IMR-90 (cell line): ENCODE results near the gene LYZL2. TPM values are rescaled to one million over a fixed set of nuclear protein-coding genes. Genes with fewer than 3 reads are reported as not detected.

Experiments
- ATAC-seq: fragments of 200-7000 bp; cut with Tn5 transposase; 2 replicates; pipeline ENCODE4 v1.9.1; 2020; ENCODE audit warnings: low read depth, mild to moderate bottlenecking, moderate library complexity
- BruUV-seq: library from RNA; stranded (reverse); fragments of 400-500 nt; replicated peaks from 2 replicates; lab custom pipeline; 2021; lab: Mats Ljungman, UMichigan
- CTCF ChIA-PET: fragments of 300-600 bp; formaldehyde crosslinking; extraction: SDS; loops from one replicate; lab custom pipeline; 2021; ENCODE audit warnings: antibody characterized with exemption; lab: Yijun Ruan, JAX
- POLR2A ChIA-PET: fragments of 300-600 bp; sonication (Branson Sonifier 250); formaldehyde crosslinking; loops from one replicate; lab custom pipeline; 2022; ENCODE audit warnings: antibody characterized with exemption; ENCODE audit not compliant: unreplicated experiment; lab: Charles Lee
- DNase-seq: peaks from one replicate; pipeline ENCODE4 v3.0.0; 2013
- H2AFZ ChIP-seq: replicated peaks from 2 replicates; pipeline ENCODE3; 2013; ENCODE audit warnings: low read length, mild to moderate bottlenecking; ENCODE audit not compliant: poor library complexity
- H2AK5ac ChIP-seq: 2 replicates; pipeline ENCODE4 v1.6.1; 2013; ENCODE audit warnings: low read depth, low read length, inconsistent platforms
- H2AK9ac ChIP-seq: replicated peaks from 2 replicates; pipeline ENCODE3; 2013; ENCODE audit warnings: mild to moderate bottlenecking, low read depth, low read length, moderate library complexity; ENCODE audit not compliant: poor library complexity
- H2BK120ac ChIP-seq: 2 replicates; pipeline ENCODE4 v1.6.1; 2013; ENCODE audit warnings: low read depth, low read length, inconsistent platforms
- H2BK15ac ChIP-seq: 3 replicates; pipeline ENCODE4 v1.6.1; 2013; ENCODE audit warnings: low read depth, low read length, inconsistent platforms
- H2BK20ac ChIP-seq: 2 replicates; pipeline ENCODE4 v1.6.1; 2013; ENCODE audit warnings: low read depth, mild to moderate bottlenecking, inconsistent platforms, low read length, moderate library complexity
- H2BK5ac ChIP-seq: 2 replicates; pipeline ENCODE4 v1.6.1; 2013; ENCODE audit warnings: mild to moderate bottlenecking, low read depth, low read length, inconsistent platforms; ENCODE audit not compliant: poor library complexity, severe bottlenecking
- H3K14ac ChIP-seq: replicated peaks from 2 replicates; pipeline ENCODE4 v1.6.1; 2013; ENCODE audit warnings: low read depth, low read length, inconsistent platforms
- H3K18ac ChIP-seq: 2 replicates; pipeline ENCODE4 v1.6.1; 2013; ENCODE audit warnings: low read depth, low read length, control low read depth
- H3K23ac ChIP-seq: 2 replicates; pipeline ENCODE4 v1.6.1; 2013; ENCODE audit warnings: low read depth, low read length, inconsistent platforms
- H3K27ac ChIP-seq: 2 replicates; pipeline ENCODE4 v1.5.1; 2013; ENCODE audit warnings: mild to moderate bottlenecking, control low read depth, low read length; ENCODE audit not compliant: insufficient read depth
- H3K27me3 ChIP-seq: 2 replicates; pipeline ENCODE4 v1.6.1; 2013; ENCODE audit warnings: low read length; ENCODE audit not compliant: control insufficient read depth, insufficient read depth
- H3K36me3 ChIP-seq: 2 replicates; pipeline ENCODE4 v1.6.1; 2013; ENCODE audit warnings: low read length, mixed read lengths; ENCODE audit not compliant: control insufficient read depth, insufficient read depth
- H3K4ac ChIP-seq: 2 replicates; pipeline ENCODE4 v1.6.1; 2013; ENCODE audit warnings: low read depth, low read length, inconsistent platforms
- H3K4me1 ChIP-seq: 2 replicates; pipeline ENCODE4 v1.6.1; 2013; ENCODE audit warnings: low read length, mixed read lengths; ENCODE audit not compliant: control insufficient read depth, insufficient read depth
- H3K4me2 ChIP-seq: 2 replicates; pipeline ENCODE4 v1.6.1; 2013; ENCODE audit warnings: low read depth, mild to moderate bottlenecking, control low read depth, low read length, moderate library complexity
- H3K4me3 ChIP-seq: 2 replicates; pipeline ENCODE4 v1.5.1; 2013; ENCODE audit warnings: low read depth, mild to moderate bottlenecking, control low read depth, low read length, moderate library complexity; ENCODE audit not compliant: insufficient read depth
- H3K56ac ChIP-seq: 2 replicates; pipeline ENCODE4 v1.6.1; 2013; ENCODE audit warnings: low read length, inconsistent platforms; ENCODE audit not compliant: insufficient read depth; ENCODE audit errors: extremely low read depth
- H3K79me1 ChIP-seq, 2 experiments: 2 replicates each; pipeline ENCODE4 v1.6.1; 2013; ENCODE audit warnings: low read length in 2 of 2, inconsistent platforms in 1 of 2, low read depth in 1 of 2
- H3K9ac ChIP-seq: 2 replicates; pipeline ENCODE4 v1.6.1; 2013; ENCODE audit warnings: low read depth, low read length, control low read depth
- H3K9me1 ChIP-seq: 2 replicates; pipeline ENCODE4 v1.6.1; 2013; ENCODE audit warnings: low read length, inconsistent platforms; ENCODE audit not compliant: insufficient read depth
- H3K9me3 ChIP-seq: 2 replicates; pipeline ENCODE4 v1.6.1; 2013; ENCODE audit warnings: low read length; ENCODE audit not compliant: control insufficient read depth, insufficient read depth
- H4K20me1 ChIP-seq: 2 replicates; pipeline ENCODE4 v1.6.1; 2013; ENCODE audit warnings: low read length, inconsistent platforms; ENCODE audit not compliant: insufficient read depth
- H4K5ac ChIP-seq: 2 replicates; pipeline ENCODE4 v1.6.1; 2013; ENCODE audit warnings: mild to moderate bottlenecking, low read depth, low read length, control low read depth
- H4K8ac ChIP-seq, 2 experiments: 2 replicates each; pipeline ENCODE4 v1.6.1; 2013; ENCODE audit warnings: low read depth in 2 of 2, low read length in 2 of 2, control low read depth in 1 of 2, inconsistent platforms in 1 of 2
- H4K91ac ChIP-seq: 2 replicates; pipeline ENCODE4 v1.6.1; 2013; ENCODE audit warnings: low read depth, low read length, inconsistent platforms; ENCODE audit not compliant: insufficient read depth
- BHLHE40 ChIP-seq: fragments of 150-350 bp; IDR thresholded peaks from 2 replicates; pipeline ENCODE4 v1.6.1; 2016; ENCODE audit warnings: mild to moderate bottlenecking, low read depth, low read length
- CEBPB ChIP-seq: IDR thresholded peaks from 2 replicates; pipeline ENCODE4 v1.6.1; 2012; ENCODE audit warnings: low read depth, low read length, improper control_type of control experiment
- CHD1 ChIP-seq: IDR thresholded peaks from 2 replicates; pipeline ENCODE4 v1.6.1; 2012; ENCODE audit warnings: low read depth, low read length, improper control_type of control experiment
- CTCF ChIP-seq: conservative IDR thresholded peaks from 2 replicates; pipeline ENCODE4 v1.5.1; 2012; ENCODE audit warnings: mild to moderate bottlenecking, low read depth, low read length, improper control_type of control experiment
- ELK1 ChIP-seq: fragments of 150-350 bp; IDR thresholded peaks from 2 replicates; pipeline ENCODE4 v1.6.1; 2016; ENCODE audit warnings: low read depth, mild to moderate bottlenecking, low read length, moderate library complexity, borderline replicate concordance
- FOS ChIP-seq: fragments of 150-350 bp; IDR thresholded peaks from 2 replicates; pipeline ENCODE4 v1.6.1; 2016; ENCODE audit warnings: low read depth, low read length
- MAFK ChIP-seq: IDR thresholded peaks from 2 replicates; pipeline ENCODE4 v1.6.1; 2012; ENCODE audit warnings: low read depth, low read length, improper control_type of control experiment
- NFE2L2 ChIP-seq: fragments of 150-350 bp; IDR thresholded peaks from 2 replicates; pipeline ENCODE4 v1.6.1; 2016; ENCODE audit warnings: low read depth, mild to moderate bottlenecking, low read length
- POLR2A ChIP-seq: IDR thresholded peaks from 2 replicates; pipeline ENCODE4 v1.6.1; 2012; ENCODE audit warnings: mild to moderate bottlenecking, low read depth, low read length
- RAD21 ChIP-seq: IDR thresholded peaks from 2 replicates; pipeline ENCODE4 v1.6.1; 2012; ENCODE audit warnings: low read length, improper control_type of control experiment
- RCOR1 ChIP-seq: IDR thresholded peaks from 2 replicates; pipeline ENCODE4 v1.6.1; 2012; ENCODE audit warnings: mild to moderate bottlenecking, low read length, improper control_type of control experiment; ENCODE audit not compliant: insufficient replicate concordance
- RFX5 ChIP-seq: IDR thresholded peaks from 2 replicates; pipeline ENCODE4 v1.8.0; 2012; ENCODE audit warnings: low read depth, mild to moderate bottlenecking, low read length, moderate library complexity
- SMC3 ChIP-seq: fragments of 150-350 bp; IDR thresholded peaks from 2 replicates; pipeline ENCODE4 v1.6.1; 2016; ENCODE audit warnings: low read depth, mild to moderate bottlenecking, antibody characterized with exemption, low read length, moderate library complexity
- USF2 ChIP-seq: fragments of 150-350 bp; IDR thresholded peaks from 2 replicates; pipeline ENCODE4 v1.6.1; 2017; ENCODE audit warnings: mild to moderate bottlenecking, antibody characterized with exemption, low read length, low read depth
- WGBS, 2 experiments: methylation state at CpG; one replicate each; pipeline versions ENCODE4 v1.1.5 to v1.1.7; 2013; ENCODE audit warnings: missing lambda C conversion rate in 2 of 2; ENCODE audit not compliant: insufficient read length in 1 of 2; ENCODE audit errors: extremely low coverage in 2 of 2; 5-methylcytosine and 5-hydroxymethylcytosine counted together
- dilution Hi-C: fragments of 300-500 bp; cut with HindIII; formaldehyde crosslinking; loops from one replicate; pipeline ENCODE4 v1.14.3; 2018; ENCODE audit warnings: low sequenced_read_pairs; ENCODE audit not compliant: unreplicated experiment
- in situ Hi-C: fragments of 300-500 bp; cut with MboI; formaldehyde crosslinking; loops from 3 replicates; pipeline ENCODE4 v1.14.3; 2019; ENCODE audit warnings: low sequenced_read_pairs, inconsistent platforms, mixed read lengths
- intact Hi-C: fragments of 100-400 bp; cut with micrococcal nuclease; formaldehyde crosslinking; loops from 2 replicates; pipeline ENCODE4 v1.10.0; 2022
- polyA plus RNA-seq, 3 experiments: library from polyadenylated mRNA; depleted of rRNA; stranded (reverse); fragments of >200 nt; gene quantifications; 2 replicates each; pipeline ENCODE4 v1.2.3, GENCODE V29; 2012; ENCODE audit warnings: low replicate concordance in 1 of 3
- total RNA-seq: library from RNA; depleted of rRNA; stranded (reverse); fragments of >200 nt; gene quantifications from 2 replicates; pipeline ENCODE4 v1.2.3, GENCODE V29; 2012

Gene LYZL2
- total and polyA plus RNA-seq, 2 of the 4 experiments (the other 2 are of a cell fraction) = not detected

- no peak overlapping the region for H3K18ac ChIP-seq
- H3K9me3 ChIP-seq = no peaks in the 10 kb centered on the region
- no peak overlapping the region for H2BK20ac ChIP-seq
- no peaks in the 10 kb centered on the region for H3K9me1 ChIP-seq
- H3K56ac ChIP-seq = no peak overlapping the region
- dilution Hi-C loops (no loop called here), in situ Hi-C loops (loop anchor here (10.0 kb wide), 1 partner anchor 601 kb away; no protein-coding TSS in a partner anchor), intact Hi-C loops (no loop called here)
- TF ChIP-seq ELK1 (no peak), RFX5 (no peak), CEBPB (no peak), SMC3 (no peak), BHLHE40 (no peak), CHD1 (no peak), POLR2A (no peak), NFE2L2 (no peak), MAFK (no peak), RCOR1 (no peak), RAD21 (no peak), CTCF (no peak), FOS (no peak), USF2 (no peak)
- H3K9ac ChIP-seq = no peak overlapping the region
- no peak overlapping the region for H2BK120ac ChIP-seq
- H3K36me3 ChIP-seq = no peaks in the 10 kb centered on the region
- H4K5ac ChIP-seq = no peak overlapping the region
- H2BK5ac ChIP-seq = no peak overlapping the region
- 17% methylated on average over 1 of the region's 6 CpGs; no CpG with 5 or more reads in 1 of the 2 experiments for WGBS, 2 experiments
- no peak overlapping the region for H3K4me2 ChIP-seq
- no TSS peak for BruUV-seq
- H2AFZ ChIP-seq = no peak overlapping the region
- no peak overlapping the region for H3K23ac ChIP-seq
- no peak for DNase-seq
- POLR2A ChIA-PET = no interaction called here
- no peak for ATAC-seq
- no peak overlapping the region for H2AK5ac ChIP-seq
- no peak overlapping the region for H3K4ac ChIP-seq
- no peak overlapping the region for H4K8ac ChIP-seq
- H3K27ac ChIP-seq = no peak overlapping the region
- H3K79me1 ChIP-seq = no peaks in the 10 kb centered on the region
- no peak overlapping the region for H4K91ac ChIP-seq
- no peaks in the 10 kb centered on the region for H4K20me1 ChIP-seq
- no peak overlapping the region for H2BK15ac ChIP-seq
- no peak overlapping the region for H3K4me3 ChIP-seq
- CTCF ChIA-PET = no interaction called here
- no peaks in the 10 kb centered on the region for H3K4me1 ChIP-seq
- H3K27me3 ChIP-seq = peaks cover 31% of the 10 kb centered on the region
- H2AK9ac ChIP-seq = no peak overlapping the region
- H3K14ac ChIP-seq = no peak overlapping the region
These were observed 33.5 kb downstream of the LYZL2 start for GRCh38 chr10:30596013-30596412.
